HAP-1 (cell line): Measurements from ENCODE around the gene PPP1R3A.

Experiments used
- DNase-seq, 2 experiments: peaks; one replicate each; pipeline ENCODE4 v3.0.0-alpha.2; 2016 to 2020; ENCODE audit warnings: low spot score in 2 of 2
- H3K27me3 ChIP-seq: fragments of 250-450 bp; sonication (Bioruptor Pico); 2 replicates; pipeline ENCODE4 v1.5.1; 2020; ENCODE audit warnings: low read depth, mild to moderate bottlenecking, moderate library complexity
- H3K36me3 ChIP-seq: fragments of 250-450 bp; sonication (Bioruptor Pico); replicated peaks from 2 replicates; pipeline ENCODE4 v1.5.1; 2020; ENCODE audit warnings: mild to moderate bottlenecking
- H3K4me1 ChIP-seq: fragments of 250-450 bp; sonication (Bioruptor Pico); 2 replicates; pipeline ENCODE4 v1.5.1; 2020; ENCODE audit warnings: mild to moderate bottlenecking
- H3K4me3 ChIP-seq: fragments of 250-450 bp; sonication (Bioruptor Pico); 2 replicates; pipeline ENCODE4 v1.5.1; 2020; ENCODE audit warnings: mild to moderate bottlenecking, moderate library complexity
- H3K9me3 ChIP-seq: fragments of 250-450 bp; sonication (Bioruptor Pico); 2 replicates; pipeline ENCODE4 v1.5.1; 2020; ENCODE audit warnings: mild to moderate bottlenecking, moderate library complexity
- in situ Hi-C: fragments of 300-500 bp; cut with MboI; formaldehyde crosslinking; loops from 3 replicates; pipeline ENCODE4 v1.14.3; 2020; ENCODE audit warnings: low sequenced_read_pairs, inconsistent platforms, mixed read lengths

The PPP1R3A gene

DNA sequence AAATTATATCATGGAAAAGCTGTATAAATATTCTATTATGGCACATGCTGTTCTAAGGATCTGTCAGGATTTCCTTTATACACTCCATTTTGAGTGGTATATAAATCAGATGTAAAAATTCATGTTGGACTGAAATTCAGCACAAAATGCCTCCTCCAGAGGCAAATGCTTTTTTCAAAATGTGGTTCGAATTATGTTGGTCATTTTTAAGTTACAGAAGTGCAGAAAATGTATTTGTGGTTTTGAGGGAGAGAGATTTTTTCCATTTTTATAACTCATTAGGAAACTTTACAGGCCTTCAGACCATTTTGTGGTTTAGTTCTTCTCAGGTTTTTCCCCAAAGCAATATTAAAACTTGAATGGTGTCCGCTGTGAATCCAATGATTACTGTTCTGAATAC is 2.9 kb downstream of the PPP1R3A start:
- no peak for DNase-seq
- in situ Hi-C loops, result no loop called here

DNA sequence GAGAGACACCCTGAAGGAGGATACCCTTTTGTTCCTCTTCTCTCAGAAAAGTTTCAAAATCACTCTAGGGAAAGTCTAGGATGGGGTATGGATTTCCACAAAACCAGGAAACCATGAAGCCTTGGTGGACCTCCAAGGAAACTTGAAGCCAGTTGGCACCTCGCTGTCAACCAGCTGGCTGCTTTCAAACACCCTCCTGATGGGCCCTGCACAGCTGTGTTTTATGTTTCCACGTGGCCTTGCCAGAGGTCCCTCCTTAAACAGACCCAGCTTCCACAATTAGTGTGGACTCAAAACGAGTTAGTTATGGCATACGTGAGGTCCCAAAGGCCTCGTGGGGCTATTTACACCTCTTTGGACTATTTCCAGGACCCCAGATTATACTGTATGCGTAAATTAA is 5.9 kb downstream of the PPP1R3A start:
- Histone ChIP-seq H3K36me3 (no peaks in the 10 kb centered on the region), H3K4me1 (no peaks in the 10 kb centered on the region), H3K27me3 (no peaks in the 10 kb centered on the region; the same call in 1 of the 2 replicates), H3K9me3 (no peaks in the 10 kb centered on the region), H3K4me3 (no peak overlapping the region)
- in situ Hi-C loops, result no loop called here
- DNase-seq, result no peak

More for the DNA sequence above, 2.9 kb downstream of the PPP1R3A start:
- Histone ChIP-seq H3K36me3 (no peaks in the 10 kb centered on the region), H3K4me1 (no peaks in the 10 kb centered on the region), H3K27me3 (peaks cover 3% of the 10 kb centered on the region; the same call in 1 of the 2 replicates), H3K4me3 (no peak overlapping the region), H3K9me3 (no peaks in the 10 kb centered on the region)

DNA sequence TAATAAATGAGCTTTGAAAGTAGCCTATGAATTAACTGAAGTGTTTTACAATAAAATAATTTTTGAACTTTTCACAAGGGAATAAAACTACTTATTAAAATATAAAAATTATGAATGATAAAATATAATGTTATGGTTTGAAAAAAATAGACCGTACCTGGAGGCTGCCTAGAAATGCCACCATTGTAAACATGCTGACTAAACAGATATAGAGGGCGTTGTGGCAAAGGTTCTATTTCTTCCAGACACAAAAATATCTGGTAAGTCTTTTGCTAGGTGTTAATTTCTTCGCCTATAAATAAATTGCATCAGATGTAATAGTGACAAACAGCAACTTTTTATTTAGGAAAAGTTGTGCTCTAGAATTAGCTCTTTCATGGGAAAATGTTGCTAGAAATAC is 11.2 kb downstream of the PPP1R3A start:
- in situ Hi-C loops, result no loop called here
- H3K27me3 ChIP-seq, result no peaks in the 10 kb centered on the region
- no peaks in the 10 kb centered on the region for H3K9me3 ChIP-seq
- H3K4me1 ChIP-seq, result no peaks in the 10 kb centered on the region
- H3K4me3 ChIP-seq, result no peak overlapping the region
- H3K36me3 ChIP-seq, result no peaks in the 10 kb centered on the region
- DNase-seq, result no peak

DNA sequence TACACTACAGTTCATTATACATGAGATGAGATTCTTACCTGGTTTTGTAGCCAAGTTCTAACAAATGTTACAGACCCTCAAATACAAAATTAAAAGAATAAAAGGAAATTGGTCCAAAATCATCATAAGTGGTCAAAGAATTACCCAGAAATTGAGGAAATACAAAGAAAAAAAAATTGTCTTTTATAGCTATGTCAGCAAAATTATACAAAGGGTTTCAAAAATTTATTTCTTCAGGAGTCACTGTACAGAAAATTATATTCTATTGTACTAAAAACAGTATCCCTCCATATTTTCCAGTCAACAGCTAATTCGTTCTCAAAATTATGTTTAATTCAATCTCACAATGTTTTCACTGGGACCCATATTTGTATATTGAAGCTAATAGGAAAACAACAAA is 14.3 kb downstream of the PPP1R3A start:
- H3K9me3 ChIP-seq, result no peaks in the 10 kb centered on the region
- in situ Hi-C loops, result no loop called here
- H3K4me3 ChIP-seq, result no peak overlapping the region
- no peak for DNase-seq
- no peaks in the 10 kb centered on the region for H3K36me3 ChIP-seq
- no peaks in the 10 kb centered on the region for H3K27me3 ChIP-seq
- H3K4me1 ChIP-seq, result no peaks in the 10 kb centered on the region

DNA sequence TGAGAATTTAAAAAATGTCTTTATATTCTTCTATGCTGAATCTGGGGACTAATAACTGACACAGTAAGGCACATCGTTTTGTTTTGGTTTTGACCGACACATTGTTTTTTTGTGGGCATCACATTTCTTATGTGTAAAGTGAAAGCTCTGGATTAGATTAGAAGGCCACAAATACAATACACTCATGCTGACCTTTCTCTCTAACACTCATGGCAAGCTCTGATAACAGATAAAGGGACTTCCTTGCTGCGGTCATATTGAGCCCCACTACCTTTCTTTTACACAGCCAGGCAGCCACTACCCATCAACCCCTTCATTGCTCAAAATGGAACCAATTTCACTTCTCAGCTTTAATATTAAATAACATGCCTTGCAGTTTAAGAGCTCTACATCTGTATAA is 26.0 kb downstream of the PPP1R3A start:
- no peak overlapping the region for H3K4me3 ChIP-seq
- no peaks in the 10 kb centered on the region for H3K9me3 ChIP-seq
- no peak for DNase-seq
- H3K36me3 ChIP-seq, result no peaks in the 10 kb centered on the region
- H3K27me3 ChIP-seq, result no peaks in the 10 kb centered on the region
- in situ Hi-C loops, result no loop called here
- H3K4me1 ChIP-seq, result no peaks in the 10 kb centered on the region

DNA sequence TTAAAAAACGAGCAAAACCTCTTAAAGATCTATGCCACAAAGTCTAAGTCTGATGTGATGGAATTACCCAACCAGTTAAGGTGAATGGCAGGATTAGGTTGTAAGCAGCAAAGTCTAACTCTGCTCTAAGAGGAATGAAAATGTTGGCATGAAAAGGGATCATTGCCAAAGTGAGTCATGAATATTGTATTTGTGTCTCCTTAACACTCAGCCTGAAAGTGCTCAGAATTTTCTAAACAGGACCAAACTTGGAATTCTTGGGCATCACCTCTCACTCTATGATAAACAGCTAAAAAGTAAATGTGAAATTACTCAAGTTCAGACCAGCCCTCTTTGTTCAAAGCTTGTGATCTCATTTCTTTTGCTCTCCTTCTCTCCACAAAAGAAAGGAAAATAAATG is 27.0 kb downstream of the PPP1R3A start:
- no peak for DNase-seq
- in situ Hi-C loops, result no loop called here
- Histone ChIP-seq H3K4me3 (no peak overlapping the region), H3K9me3 (no peaks in the 10 kb centered on the region), H3K36me3 (no peaks in the 10 kb centered on the region), H3K4me1 (no peaks in the 10 kb centered on the region), H3K27me3 (no peaks in the 10 kb centered on the region)

DNA sequence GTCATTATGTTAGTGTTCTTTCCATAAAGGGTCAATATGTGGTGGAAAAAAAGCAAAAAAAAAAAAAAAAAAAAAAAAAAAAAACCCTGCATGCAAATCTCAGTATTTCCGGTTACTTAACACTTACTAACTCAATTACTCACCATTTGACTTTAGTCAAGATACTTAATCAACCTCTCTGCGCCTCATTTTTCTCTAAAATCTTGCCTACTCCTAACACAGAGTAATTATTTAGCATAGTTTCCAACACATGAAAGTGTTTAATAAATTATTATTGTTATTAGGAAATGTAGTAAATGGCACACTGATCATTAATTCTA is 27.8 kb downstream of the PPP1R3A start:
- no peak overlapping the region for H3K4me3 ChIP-seq
- DNase-seq, result no peak
- no peaks in the 10 kb centered on the region for H3K27me3 ChIP-seq
- in situ Hi-C loops, result no loop called here
- no peaks in the 10 kb centered on the region for H3K4me1 ChIP-seq
- H3K9me3 ChIP-seq, result no peaks in the 10 kb centered on the region
- no peaks in the 10 kb centered on the region for H3K36me3 ChIP-seq

DNA sequence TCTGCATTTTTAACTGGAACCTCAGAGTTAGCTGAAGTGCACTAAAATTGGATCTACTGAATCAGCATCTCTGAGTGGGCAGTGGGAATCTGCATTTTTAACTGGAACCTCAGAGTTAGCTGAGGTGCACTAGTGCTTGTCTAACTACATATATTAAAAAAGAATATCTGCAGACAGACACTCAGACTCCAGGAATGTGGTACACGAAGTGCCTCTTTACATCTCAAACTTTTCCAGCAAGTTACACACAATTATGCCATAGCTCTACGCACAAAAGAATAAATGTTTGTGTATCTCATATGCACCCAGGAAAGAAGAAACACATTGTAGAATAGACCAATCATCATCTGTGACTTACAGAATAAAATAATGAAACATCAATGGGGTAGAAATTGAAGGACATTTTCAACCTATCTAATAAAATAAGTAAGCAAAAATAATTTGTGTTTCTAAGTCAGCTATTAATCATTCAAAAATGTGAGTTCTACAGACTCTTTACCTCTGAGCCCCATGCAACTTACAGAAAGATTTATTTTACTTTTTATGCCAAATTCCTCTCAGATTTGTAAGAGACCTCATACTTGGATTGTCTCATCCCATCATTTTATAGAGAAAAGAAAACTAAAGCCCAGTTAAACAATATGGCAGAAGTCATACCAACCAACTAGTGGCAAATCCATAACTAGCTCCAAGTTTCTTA is 28.3 kb downstream of the PPP1R3A start:
- no peak for DNase-seq

DNA sequence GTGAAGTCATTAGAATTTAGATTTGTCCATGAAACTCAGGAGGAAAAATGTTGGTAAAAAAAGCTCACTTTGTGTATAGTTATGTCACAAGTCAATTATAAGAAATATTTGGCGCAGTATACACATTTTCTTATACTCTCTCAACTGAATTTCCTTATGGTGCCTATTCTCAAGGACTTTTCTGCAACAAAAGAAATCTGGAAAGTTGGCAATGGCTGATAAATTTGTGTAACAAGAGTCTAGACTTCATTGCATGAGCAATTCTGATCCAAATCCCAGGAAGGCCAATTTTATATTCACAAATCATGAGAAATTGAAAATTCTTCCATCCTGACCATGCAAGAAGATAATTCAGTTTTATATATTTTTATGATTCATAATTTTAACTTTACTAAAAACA is 35.7 kb downstream of the PPP1R3A start:
- in situ Hi-C loops, result no loop called here
- no peaks in the 10 kb centered on the region for H3K9me3 ChIP-seq

More for the DNA sequence above, 28.3 kb downstream of the PPP1R3A start:
- no peak overlapping the region for H3K4me3 ChIP-seq
- no peaks in the 10 kb centered on the region for H3K27me3 ChIP-seq
- no peaks in the 10 kb centered on the region for H3K4me1 ChIP-seq
- in situ Hi-C loops, result no loop called here
- no peaks in the 10 kb centered on the region for H3K36me3 ChIP-seq
- H3K9me3 ChIP-seq, result no peaks in the 10 kb centered on the region

DNA sequence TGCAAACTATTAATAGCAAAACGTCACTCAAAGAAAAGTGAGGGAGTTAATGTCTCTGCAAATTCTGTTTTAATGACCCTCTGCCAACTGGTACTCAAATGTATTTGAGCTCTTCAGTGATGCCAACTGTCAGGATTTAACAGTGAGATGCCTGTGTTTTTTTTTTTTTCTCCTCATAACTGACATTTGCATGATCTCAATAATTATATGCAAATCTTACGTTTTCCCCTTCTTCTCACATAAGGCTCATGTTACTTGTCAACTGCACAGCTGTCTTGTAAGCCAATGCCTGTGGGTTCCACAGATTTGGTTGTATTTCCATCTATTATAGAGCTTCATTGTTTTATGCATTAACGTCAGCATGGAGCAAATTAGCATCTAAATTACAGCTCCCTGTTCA is 38.2 kb downstream of the PPP1R3A start:
- Histone ChIP-seq H3K4me3 (no peak overlapping the region), H3K9me3 (no peaks in the 10 kb centered on the region), H3K4me1 (no peaks in the 10 kb centered on the region), H3K27me3 (no peaks in the 10 kb centered on the region), H3K36me3 (no peaks in the 10 kb centered on the region)
- no peak for DNase-seq
- in situ Hi-C loops, result no loop called here

More for the DNA sequence above, 35.7 kb downstream of the PPP1R3A start:
- no peak for DNase-seq
- H3K36me3 ChIP-seq, result no peaks in the 10 kb centered on the region
- H3K4me3 ChIP-seq, result no peak overlapping the region
- no peaks in the 10 kb centered on the region for H3K4me1 ChIP-seq
- no peaks in the 10 kb centered on the region for H3K27me3 ChIP-seq

DNA sequence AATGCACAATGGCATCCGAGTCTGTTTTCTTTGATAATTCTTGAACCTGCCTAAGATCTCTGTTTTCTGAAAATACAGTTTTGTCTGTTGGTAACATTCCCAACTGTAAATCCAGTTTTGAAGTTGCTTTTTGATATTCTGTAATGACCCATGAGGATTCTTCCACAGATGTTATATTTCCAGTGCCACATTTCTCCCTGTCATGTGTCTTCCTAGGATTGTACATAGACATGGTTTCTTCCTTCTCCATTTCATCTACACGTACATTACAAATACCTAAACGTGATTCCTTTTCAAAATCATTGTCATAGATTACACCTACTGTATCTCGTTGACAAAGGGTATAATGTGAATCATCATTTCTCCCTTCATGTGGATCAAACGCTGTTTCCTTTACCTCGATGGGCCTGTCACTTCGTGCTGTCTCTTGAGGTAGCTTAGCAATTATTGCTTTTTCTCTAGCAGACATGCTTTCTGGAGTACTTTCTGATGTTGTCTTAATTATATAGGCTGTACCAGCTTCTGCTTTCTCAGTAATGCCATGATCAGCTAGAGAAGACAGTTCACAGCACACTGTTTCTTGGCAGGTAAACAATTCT is 40.3 kb downstream of the PPP1R3A start:
- Histone ChIP-seq H3K4me1 (no peaks in the 10 kb centered on the region), H3K36me3 (no peaks in the 10 kb centered on the region), H3K4me3 (no peak overlapping the region), H3K9me3 (no peaks in the 10 kb centered on the region), H3K27me3 (no peaks in the 10 kb centered on the region)
- no peak for DNase-seq
- in situ Hi-C loops, result no loop called here

DNA sequence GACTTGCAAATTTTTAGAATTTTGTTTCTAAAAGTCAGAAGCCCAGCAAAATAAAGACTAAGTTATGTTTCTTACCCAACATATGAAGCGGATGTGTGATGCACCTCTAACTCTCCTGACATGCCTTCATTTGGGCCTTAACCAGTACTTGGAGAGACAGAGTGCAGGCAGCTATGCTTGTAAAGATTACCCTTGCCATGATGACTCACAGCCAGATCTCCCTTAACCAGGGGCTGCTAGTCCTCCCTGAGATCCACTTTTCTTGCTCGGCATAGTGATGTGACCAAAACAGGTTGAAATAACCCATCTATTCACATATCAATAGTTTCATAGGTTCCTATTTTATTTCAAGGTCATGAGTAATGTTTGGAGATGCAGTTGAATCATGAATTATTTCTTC is 43.6 kb downstream of the PPP1R3A start:
- no peaks in the 10 kb centered on the region for H3K27me3 ChIP-seq
- H3K9me3 ChIP-seq, result no peaks in the 10 kb centered on the region
- no peak for DNase-seq
- in situ Hi-C loops, result no loop called here
- H3K4me1 ChIP-seq, result no peaks in the 10 kb centered on the region
- H3K36me3 ChIP-seq, result no peaks in the 10 kb centered on the region
- H3K4me3 ChIP-seq, result no peak overlapping the region

DNA sequence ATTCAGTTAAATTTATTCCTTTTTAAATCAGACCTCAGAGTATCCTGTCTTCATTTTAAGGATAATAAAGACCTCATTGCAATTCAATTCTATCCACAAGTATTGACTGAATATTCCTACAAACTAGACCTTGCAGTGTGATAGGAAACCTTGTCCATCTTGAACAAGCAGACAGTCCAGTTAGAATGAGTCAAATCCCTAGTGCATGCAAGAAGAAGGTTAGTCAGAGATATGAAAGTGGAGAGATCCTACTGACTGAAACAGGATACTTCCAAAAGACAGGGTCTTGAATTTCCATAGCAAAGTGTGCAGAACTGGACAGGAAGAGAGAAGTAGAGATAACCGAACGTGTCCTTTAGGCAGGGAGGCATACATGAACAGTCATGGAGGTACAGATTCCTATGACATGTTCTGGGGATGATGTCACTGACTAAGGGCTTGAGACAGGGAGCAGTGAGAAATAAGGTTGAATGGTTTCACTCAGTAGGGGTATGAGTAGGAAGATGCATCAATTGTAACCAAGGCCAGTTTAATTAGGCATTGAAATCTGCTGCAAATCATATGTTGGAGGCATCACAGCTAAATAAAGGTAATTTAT is 45.2 kb downstream of the PPP1R3A start:
- Histone ChIP-seq H3K27me3 (no peaks in the 10 kb centered on the region), H3K4me3 (no peak overlapping the region), H3K9me3 (no peaks in the 10 kb centered on the region), H3K4me1 (no peaks in the 10 kb centered on the region), H3K36me3 (no peaks in the 10 kb centered on the region)
- in situ Hi-C loops, result no loop called here
- no peak for DNase-seq

DNA sequence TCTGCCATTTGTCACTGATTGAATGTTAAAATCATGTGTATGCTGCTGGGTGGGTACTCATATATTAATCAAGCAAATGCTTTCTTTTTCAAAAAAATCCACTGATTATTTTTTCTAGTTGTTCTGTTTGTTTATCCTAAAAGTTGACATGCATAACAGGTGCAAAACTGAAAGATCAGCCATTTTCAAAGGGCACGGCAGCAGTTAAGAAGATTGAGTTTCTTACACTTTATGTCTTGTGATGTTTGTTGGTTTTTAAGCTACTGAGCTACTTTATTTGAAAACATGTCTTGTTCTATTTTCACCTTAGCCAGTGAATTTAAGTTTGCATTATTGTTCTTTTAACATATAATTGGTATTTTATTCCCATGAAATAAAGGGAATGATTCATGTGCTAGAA is 45.8 kb downstream of the PPP1R3A start:
- Histone ChIP-seq H3K4me3 (no peak overlapping the region), H3K9me3 (no peaks in the 10 kb centered on the region), H3K4me1 (no peaks in the 10 kb centered on the region), H3K36me3 (no peaks in the 10 kb centered on the region), H3K27me3 (no peaks in the 10 kb centered on the region)
- DNase-seq, result no peak
- in situ Hi-C loops, result no loop called here
